Rectal smooth muscle tissue (tissue), 1 donor: ENCODE measurements around the gene TNKS1BP1.
A peak's percentile ranks its signal among the peaks of the same experiment; 100 is the strongest.
"Not testable (repeated sequence)": the region's sequence is repeated elsewhere in the genome, so short reads cannot be mapped to it uniquely, and the experiment has no call there.

Experiments used
- H3K27ac ChIP-seq: one replicate; pipeline ENCODE4 v1.7.0; 2013; ENCODE audit warnings: low read depth, low read length, inconsistent platforms
- H3K27me3 ChIP-seq: one replicate; pipeline ENCODE4 v1.7.0; 2013; ENCODE audit warnings: low read length; ENCODE audit not compliant: control insufficient read depth, insufficient read depth
- H3K36me3 ChIP-seq: one replicate; pipeline ENCODE4 v1.7.0; 2013; ENCODE audit warnings: low read length; ENCODE audit not compliant: control insufficient read depth, insufficient read depth
- H3K4me1 ChIP-seq: one replicate; pipeline ENCODE4 v1.7.0; 2013; ENCODE audit warnings: low read length; ENCODE audit not compliant: control insufficient read depth, insufficient read depth
- H3K4me3 ChIP-seq: one replicate; pipeline ENCODE4 v1.7.0; 2013; ENCODE audit warnings: low read length
- H3K9ac ChIP-seq: one replicate; pipeline ENCODE4 v1.7.0; 2013; ENCODE audit warnings: low read length

The TNKS1BP1 gene, protein sequence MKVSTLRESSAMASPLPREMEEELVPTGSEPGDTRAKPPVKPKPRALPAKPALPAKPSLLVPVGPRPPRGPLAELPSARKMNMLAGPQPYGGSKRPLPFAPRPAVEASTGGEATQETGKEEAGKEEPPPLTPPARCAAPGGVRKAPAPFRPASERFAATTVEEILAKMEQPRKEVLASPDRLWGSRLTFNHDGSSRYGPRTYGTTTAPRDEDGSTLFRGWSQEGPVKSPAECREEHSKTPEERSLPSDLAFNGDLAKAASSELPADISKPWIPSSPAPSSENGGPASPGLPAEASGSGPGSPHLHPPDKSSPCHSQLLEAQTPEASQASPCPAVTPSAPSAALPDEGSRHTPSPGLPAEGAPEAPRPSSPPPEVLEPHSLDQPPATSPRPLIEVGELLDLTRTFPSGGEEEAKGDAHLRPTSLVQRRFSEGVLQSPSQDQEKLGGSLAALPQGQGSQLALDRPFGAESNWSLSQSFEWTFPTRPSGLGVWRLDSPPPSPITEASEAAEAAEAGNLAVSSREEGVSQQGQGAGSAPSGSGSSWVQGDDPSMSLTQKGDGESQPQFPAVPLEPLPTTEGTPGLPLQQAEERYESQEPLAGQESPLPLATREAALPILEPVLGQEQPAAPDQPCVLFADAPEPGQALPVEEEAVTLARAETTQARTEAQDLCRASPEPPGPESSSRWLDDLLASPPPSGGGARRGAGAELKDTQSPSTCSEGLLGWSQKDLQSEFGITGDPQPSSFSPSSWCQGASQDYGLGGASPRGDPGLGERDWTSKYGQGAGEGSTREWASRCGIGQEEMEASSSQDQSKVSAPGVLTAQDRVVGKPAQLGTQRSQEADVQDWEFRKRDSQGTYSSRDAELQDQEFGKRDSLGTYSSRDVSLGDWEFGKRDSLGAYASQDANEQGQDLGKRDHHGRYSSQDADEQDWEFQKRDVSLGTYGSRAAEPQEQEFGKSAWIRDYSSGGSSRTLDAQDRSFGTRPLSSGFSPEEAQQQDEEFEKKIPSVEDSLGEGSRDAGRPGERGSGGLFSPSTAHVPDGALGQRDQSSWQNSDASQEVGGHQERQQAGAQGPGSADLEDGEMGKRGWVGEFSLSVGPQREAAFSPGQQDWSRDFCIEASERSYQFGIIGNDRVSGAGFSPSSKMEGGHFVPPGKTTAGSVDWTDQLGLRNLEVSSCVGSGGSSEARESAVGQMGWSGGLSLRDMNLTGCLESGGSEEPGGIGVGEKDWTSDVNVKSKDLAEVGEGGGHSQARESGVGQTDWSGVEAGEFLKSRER (N-terminal part only)

DNA sequence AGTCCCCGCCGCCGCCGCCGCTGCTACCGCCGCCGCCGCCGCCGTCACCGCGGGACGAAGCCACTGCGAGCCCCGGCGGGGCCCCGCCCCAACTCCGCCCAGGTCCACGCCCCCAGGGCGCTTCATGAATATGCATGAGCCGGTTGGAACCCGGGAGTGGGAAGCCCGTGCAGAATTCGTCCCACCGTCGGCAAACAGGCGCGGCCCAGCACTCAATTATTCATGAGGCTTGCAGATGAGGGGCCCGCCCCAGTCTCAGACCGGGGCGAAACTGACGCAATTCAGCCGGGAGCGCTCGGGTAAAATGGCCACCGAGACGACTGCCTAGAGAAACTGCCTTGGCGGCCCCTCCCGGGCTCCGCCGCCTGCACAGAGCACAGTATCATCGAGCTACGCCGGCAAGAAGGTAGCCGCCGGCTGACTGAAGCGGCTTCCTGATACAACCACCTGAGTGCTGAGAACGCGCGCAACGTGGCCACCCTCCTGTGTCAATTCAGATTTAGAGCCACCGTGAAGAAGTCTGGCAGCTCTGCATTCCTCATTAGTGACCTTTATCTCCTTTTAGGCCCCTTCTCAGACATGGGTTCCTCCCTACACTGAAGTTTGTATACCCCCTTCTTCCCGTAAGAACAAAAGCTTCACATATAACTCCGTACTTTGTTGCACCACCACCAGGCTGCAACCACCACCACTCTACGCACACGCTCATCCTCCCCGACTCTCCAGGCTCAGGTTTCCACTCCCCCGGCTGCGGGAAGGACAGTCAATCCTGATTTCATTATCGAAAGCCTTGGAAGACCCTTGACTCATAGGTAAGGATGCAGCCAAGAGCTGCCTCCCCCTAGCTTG is at the start of gene TNKS1BP1:
TNKS1BP1 (minus strand) TSS at position 67 of the 849 bp plus-strand sequence. CDS start 3,067 bp downstream, outside the sequence.
- Histone ChIP-seq H3K4me3 (peak within 1 kb of the TSS; percentile 82), H3K27me3 (no peaks in the 10 kb centered on the region), H3K36me3 (peaks cover 17% of the 10 kb centered on the region), H3K9ac (peak within 1 kb of the TSS; percentile 69), H3K27ac (peak within 1 kb of the TSS; percentile 83), H3K4me1 (peaks cover 19% of the 10 kb centered on the region)

DNA sequence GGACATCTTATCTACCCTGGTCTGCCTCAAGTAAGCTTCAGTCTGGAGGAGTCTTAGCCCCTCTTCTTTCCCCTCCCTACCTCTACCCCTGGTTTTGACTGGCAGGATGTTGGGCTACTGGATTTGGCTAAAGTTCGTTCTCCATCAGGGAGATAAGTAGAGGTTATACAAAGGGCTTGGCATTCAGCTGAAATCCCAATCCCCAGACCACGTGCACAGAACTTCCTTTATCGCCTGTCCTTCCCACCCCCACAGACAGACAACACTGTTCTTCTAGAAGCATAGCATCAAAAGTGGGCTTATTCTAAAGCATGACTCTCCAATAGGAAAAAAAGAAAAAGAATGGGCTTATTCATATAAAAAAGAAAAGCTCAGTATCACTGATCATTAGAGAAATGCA is 48.4 kb upstream of the TNKS1BP1 start:
- Histone ChIP-seq H3K27ac (no peak overlapping the region), H3K4me3 (no peak overlapping the region)

DNA sequence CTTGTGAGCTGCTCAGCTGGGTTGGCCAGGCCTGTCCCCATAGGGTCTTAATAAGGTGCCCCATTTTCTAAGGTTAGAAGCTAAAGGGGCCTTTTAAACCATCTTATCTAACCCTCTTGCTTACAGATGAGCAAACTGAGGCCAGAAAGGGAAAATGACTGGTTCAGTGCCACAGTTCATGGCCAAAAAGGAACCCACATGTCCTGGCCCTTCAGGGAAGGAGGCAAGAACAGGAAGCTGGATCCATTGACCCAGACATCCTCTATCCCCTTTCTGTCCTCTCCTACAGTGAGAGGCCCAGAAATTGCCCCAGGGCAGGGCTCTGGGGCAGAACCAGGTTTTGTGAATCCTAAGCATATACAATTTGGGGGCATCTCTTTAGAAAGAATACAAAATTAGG is 46.2 kb upstream of the TNKS1BP1 start:
- H3K4me3 ChIP-seq = no peak overlapping the region
- H3K27me3 ChIP-seq = no peaks in the 10 kb centered on the region
- H3K36me3 ChIP-seq = no peaks in the 10 kb centered on the region
- H3K4me1 ChIP-seq = no peaks in the 10 kb centered on the region
- no peak overlapping the region for H3K9ac ChIP-seq
- no peak overlapping the region for H3K27ac ChIP-seq

More for the DNA sequence above, 48.4 kb upstream of the TNKS1BP1 start:
- H3K27me3 ChIP-seq = no peaks in the 10 kb centered on the region
- no peaks in the 10 kb centered on the region for H3K4me1 ChIP-seq
- no peaks in the 10 kb centered on the region for H3K36me3 ChIP-seq
- H3K9ac ChIP-seq = no peak overlapping the region

DNA sequence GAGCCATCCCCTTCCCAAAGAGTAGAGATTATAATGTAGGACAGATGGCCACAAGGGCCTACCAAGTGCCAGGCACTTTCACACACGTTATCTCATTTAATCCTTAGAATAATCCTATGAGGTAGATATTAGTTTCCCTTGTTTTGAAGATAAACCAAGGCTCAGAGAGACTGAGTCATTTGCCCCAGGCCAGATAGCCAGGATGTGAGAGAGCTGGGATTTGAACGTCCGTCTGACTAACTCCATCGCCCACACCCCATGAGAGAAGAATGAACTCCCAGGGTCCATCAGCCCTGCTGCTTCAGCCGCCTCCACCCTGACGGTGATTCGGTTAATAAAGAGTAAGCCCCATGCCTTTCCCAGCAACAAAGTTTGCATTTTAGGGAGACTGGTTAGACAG is 45.5 kb upstream of the TNKS1BP1 start:
- no peaks in the 10 kb centered on the region for H3K36me3 ChIP-seq
- no peak overlapping the region for H3K9ac ChIP-seq
- no peak overlapping the region for H3K4me3 ChIP-seq
- no peak overlapping the region for H3K27ac ChIP-seq
- H3K27me3 ChIP-seq = no peaks in the 10 kb centered on the region
- no peaks in the 10 kb centered on the region for H3K4me1 ChIP-seq

DNA sequence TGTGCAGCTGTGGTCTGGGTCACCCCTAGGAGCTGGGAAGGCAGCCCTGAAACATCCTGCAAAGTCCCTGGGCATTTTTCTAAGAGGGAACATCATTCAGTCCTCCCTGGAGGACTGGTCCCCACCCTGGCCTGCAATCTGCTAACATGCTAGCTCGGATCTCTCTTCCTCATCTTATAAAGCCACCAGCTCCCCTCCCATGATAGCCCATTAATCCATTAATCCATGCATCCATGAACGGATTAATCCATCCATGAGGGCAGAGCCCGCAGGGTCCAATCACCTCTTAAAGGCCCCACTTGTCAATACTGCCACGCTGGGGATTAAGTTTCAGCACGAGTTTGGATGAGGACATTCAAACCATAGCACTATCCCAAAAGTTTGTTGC is 44.1 kb upstream of the TNKS1BP1 start:
- Histone ChIP-seq H3K27ac (no peak overlapping the region), H3K4me3 (no peak overlapping the region), H3K27me3 (no peaks in the 10 kb centered on the region), H3K4me1 (no peaks in the 10 kb centered on the region), H3K36me3 (no peaks in the 10 kb centered on the region), H3K9ac (no peak overlapping the region)

DNA sequence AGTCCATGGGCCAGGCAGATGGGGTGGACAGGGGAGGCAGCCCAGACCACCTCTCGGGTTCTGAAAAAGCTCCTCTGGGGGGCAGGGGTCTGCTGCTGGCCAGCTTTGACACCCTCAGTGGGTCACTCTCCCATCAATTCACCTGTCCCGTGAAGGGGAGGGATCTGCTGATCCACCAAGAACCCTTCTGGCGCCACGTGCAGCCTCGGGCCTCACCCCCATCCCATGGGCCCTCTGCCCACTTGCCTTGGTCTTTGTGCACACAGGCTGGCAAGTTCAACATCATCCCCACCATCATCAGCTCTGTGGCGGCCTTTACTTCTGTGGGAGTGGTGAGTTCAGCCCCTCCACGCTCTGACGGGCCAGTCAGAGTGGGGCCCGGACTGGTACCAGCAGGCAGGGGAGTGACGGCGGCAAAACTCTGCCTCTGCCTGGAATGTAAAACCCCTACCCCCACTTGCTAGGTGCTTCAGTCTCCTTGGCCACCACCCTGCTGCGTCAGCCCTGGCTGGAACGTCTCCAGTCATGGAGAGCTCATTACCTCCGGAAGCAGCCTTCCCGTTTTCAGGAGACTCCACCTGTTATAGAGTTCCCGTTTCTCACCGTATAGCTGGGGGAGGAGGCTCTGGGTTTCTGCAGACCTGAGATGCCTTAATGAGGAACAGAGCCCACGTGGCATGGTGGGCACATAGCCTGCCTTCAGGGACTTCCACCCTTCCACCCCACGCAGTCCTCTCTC is 43.5 kb upstream of the TNKS1BP1 start:
- H3K36me3 ChIP-seq = no peaks in the 10 kb centered on the region
- H3K4me1 ChIP-seq = no peaks in the 10 kb centered on the region
- H3K27ac ChIP-seq = no peak overlapping the region
- H3K4me3 ChIP-seq = no peak overlapping the region
- H3K9ac ChIP-seq = no peak overlapping the region
- H3K27me3 ChIP-seq = no peaks in the 10 kb centered on the region

DNA sequence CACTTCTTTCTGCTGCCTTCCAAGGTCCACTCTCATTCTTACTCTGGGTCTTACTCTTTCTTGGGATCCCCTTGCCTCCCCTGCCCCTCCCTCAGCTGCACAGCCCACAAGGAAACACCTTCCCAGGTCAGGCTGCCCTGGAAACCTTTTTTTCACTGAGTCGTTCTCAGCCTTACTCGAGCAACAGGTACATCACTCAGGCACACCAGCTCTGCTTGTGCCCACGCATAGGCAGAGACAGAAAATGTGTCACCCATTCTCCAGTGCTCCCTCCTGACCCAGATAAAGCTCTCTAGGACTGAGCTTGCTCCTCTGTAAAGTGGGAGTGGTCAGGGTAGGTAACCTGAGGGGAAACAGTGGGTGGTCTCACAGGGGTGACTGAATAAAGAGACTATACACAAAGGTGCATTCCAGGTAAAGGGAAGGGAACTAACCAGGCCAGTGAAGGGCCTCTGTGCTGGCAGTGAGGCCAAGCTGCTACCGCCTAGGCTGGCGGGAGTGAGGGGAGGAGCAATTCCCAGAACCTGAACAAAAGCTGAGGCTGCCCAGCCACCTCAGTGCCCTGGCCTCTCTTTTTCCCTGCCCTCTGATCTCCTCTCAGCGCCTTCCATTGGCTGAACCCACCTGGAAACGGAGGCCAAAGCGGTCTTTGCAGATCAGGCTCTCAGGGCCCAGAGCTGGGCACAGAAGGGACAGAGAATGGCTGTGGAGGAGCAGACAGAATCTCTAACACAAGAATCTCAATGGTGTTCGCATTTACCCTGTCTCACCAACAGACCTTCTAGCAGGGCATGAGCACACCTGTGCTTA is 40.3 kb upstream of the TNKS1BP1 start:
- Histone ChIP-seq H3K27me3 (no peaks in the 10 kb centered on the region), H3K4me3 (no peak overlapping the region), H3K9ac (no peak overlapping the region), H3K36me3 (no peaks in the 10 kb centered on the region), H3K27ac (no peak overlapping the region), H3K4me1 (no peaks in the 10 kb centered on the region)

DNA sequence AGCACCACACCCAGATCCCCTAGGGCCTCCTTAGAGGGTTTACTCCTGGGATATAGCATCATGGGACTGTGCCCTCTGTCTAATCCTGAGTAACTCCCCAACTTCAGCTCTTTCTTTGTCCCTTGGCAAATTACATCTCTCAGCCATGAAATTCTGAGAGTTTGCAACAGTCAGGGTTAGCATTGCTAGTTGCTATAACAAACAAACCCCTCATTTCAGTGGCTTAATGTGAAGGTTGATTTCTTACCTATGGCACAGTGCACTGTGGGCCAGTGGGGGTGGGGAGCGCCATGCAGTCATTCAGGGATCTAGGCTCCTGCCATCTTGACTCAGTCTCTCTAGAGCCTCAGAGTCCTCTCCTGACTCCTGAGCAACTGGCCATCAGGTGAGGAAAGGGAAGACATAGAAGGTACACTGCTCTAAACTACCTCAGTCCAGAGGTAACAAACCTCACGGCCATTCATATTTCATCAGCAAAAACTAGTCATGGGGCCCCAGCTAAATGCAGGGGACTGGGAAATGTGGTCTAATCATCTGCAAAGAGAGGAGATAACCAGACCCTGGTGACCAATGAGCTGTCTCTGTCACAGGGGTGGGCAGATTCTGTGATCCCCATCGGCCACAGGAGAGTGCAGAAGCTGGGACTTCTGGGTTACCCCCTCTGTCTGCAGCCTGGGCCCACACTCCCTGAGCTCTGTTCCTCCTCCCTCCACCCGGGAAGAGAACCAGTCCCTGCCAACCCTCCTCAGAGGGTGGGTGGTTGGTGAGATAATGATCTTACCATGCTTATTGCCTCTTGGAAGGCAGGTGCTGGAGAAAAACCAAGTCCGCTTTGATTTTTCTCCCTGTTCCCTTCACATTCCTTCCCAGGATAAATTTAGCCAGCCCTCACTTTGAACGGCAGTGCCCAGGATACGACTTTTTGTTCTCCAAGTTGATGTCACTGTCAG is 38.7 kb upstream of the TNKS1BP1 start:
- Histone ChIP-seq H3K4me3 (no peak overlapping the region), H3K36me3 (no peaks in the 10 kb centered on the region), H3K4me1 (no peaks in the 10 kb centered on the region), H3K27ac (no peak overlapping the region), H3K27me3 (no peaks in the 10 kb centered on the region), H3K9ac (no peak overlapping the region)

DNA sequence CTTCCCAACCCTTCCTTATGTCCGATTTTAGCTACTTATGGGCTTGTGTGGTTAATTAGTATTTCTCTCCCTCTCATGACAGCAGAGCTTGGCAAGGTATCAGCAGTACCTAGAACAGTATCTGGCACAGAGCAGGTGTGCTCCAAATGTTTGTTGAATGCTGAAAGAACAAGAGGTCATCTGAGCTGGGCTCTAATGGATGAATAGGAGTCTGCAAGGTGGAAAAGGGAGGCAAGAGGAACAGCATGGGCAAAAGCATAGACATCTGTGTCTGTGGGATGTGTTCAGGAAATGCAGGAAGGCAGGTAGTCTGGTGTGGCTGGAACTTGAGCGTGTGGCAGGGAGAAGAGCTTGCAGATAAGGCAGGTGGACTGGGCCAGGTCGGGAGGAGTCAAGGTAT is 37.2 kb upstream of the TNKS1BP1 start:
- Histone ChIP-seq H3K27me3 (no peaks in the 10 kb centered on the region), H3K36me3 (no peaks in the 10 kb centered on the region), H3K27ac (no peak overlapping the region), H3K4me1 (no peaks in the 10 kb centered on the region), H3K9ac (no peak overlapping the region), H3K4me3 (no peak overlapping the region)

DNA sequence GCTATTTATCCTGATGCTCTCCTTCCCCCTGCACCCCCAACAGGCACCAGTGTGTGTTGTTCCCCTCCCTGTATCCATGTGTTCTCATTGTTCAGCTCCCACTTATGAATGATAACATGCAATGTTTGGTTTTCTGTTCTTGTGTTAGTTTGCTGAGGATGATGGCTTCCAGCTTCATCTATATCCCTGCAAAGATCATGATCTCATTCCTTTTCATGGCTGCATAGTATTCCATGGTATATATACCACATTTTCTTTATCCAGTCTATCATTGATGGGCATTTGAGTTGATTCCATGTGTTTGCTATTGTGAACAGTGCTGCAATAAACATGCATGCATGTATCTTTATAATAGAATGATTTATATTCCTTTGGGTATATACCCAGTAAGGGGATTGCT is 36.7 kb upstream of the TNKS1BP1 start:
- not testable (repeated sequence) for H3K27me3 ChIP-seq, H3K9ac ChIP-seq, H3K4me1 ChIP-seq, H3K36me3 ChIP-seq, H3K27ac ChIP-seq, H3K4me3 ChIP-seq
